GM10248 (cell line): Measurements from ENCODE around the gene SLIT3.

Experiments used
- CTCF ChIA-PET: fragments of 300-600 bp; sonication (Branson Sonifier 250); formaldehyde crosslinking; extraction: SDS; loops from one replicate; lab custom pipeline; 2021; ENCODE audit warnings: antibody characterized with exemption; lab: Yijun Ruan, JAX
- POLR2A ChIA-PET: fragments of 350-650 bp; sonication (Branson Sonifier 250); formaldehyde crosslinking; extraction: SDS; loops from one replicate; lab custom pipeline; 2020; ENCODE audit warnings: antibody characterized with exemption; lab: Yijun Ruan, JAX
- DNase-seq: peaks from one replicate; pipeline ENCODE4 v3.0.0; 2012; ENCODE audit errors: extremely low spot score
- TF ChIP-seq, protein P1 (sequence below): IDR thresholded peaks from 2 replicates; pipeline ENCODE4 v1.5.1; 2012; ENCODE audit warnings: mild to moderate bottlenecking, low read depth; ENCODE audit errors: extremely low read depth, missing control alignments, control extremely low read depth

The SLIT3 gene

GRCh38 chr5:169339869-169340268, 38.9 kb upstream of the SLIT3 start:
- DNase-seq: no peak
- POLR2A ChIA-PET: no interaction called here
- CTCF ChIA-PET: no interaction called here
- TF ChIP-seq, protein P1, sequence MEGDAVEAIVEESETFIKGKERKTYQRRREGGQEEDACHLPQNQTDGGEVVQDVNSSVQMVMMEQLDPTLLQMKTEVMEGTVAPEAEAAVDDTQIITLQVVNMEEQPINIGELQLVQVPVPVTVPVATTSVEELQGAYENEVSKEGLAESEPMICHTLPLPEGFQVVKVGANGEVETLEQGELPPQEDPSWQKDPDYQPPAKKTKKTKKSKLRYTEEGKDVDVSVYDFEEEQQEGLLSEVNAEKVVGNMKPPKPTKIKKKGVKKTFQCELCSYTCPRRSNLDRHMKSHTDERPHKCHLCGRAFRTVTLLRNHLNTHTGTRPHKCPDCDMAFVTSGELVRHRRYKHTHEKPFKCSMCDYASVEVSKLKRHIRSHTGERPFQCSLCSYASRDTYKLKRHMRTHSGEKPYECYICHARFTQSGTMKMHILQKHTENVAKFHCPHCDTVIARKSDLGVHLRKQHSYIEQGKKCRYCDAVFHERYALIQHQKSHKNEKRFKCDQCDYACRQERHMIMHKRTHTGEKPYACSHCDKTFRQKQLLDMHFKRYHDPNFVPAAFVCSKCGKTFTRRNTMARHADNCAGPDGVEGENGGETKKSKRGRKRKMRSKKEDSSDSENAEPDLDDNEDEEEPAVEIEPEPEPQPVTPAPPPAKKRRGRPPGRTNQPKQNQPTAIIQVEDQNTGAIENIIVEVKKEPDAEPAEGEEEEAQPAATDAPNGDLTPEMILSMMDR: no peak

GRCh38 chr5:169336242-169336641, 35.3 kb upstream of the SLIT3 start:
- ChIA-PET POLR2A (no interaction called here), CTCF (no interaction called here)
- DNase-seq: no peak
- TF ChIP-seq, protein P1: no peak

DNA sequence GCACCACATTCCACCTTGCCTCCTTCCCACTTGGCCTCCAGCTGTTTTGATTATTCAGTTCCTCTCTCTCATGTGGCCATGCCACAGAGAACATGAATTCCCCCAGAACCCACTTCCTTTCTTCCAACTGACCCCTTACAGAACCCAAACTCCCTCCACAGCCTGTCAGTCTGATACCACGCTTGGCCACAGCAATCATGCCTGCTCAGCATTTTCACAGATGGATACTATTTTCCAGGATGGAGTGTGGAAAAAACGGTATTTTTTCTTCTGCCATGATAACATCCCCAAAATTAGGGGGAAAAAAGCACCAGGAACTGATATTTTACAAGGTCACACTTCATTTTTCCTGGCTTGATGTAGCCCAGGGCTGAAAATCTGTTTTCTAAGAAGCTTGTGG, 34.9 kb upstream of the SLIT3 start:
- no peak for DNase-seq
- ChIA-PET POLR2A (no interaction called here), CTCF (no interaction called here)
- TF ChIP-seq, protein P1: no peak

DNA sequence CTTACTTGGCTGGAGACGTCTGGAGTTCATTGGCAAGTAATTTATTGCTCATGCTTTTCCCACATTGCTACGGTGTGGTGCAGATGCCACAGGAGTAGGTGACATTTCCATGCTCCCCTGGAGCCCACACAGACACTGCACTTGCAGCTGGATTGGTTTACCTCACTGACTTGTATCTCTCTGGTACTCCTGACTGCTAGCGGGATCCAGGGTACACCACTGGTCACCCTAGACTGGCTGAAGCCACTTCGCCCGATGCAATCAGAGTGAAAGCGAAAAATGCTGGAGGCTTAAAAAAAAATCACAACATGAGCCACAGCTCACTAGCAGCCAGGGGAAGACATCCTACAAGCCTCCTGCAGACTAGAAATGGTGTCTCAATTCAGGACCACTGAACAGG, 32.6 kb upstream of the SLIT3 start:
- TF ChIP-seq, protein P1: no peak
- no peak for DNase-seq
- ChIA-PET POLR2A (no interaction called here), CTCF (no interaction called here)

DNA sequence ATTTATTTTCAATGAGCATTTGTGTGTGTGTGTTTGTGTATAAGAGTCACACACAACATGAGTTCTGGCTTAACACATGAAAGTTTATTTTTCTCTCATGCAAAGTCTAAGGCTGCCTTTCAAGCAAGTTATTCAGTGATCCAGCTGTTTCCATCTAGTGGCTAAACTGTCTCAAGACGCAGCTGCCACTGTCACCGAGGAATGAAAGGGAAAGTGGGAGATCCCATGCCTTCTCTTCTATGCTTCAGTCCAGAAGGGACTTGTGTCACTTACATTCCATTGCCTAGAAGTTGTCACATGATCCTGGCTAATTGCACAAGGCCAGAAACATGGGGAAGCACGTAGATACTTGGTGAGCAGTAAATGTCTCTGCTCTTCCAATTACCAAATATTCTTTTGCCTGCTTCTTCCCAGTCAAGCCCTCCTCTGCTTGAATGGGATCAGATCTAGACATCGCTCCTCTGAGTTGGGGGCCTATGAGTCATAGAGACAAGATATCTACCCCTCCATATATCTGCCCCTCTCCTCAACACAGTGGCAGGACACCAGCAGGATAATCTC, 30.4 kb upstream of the SLIT3 start:
- TF ChIP-seq, protein P1: no peak
- ChIA-PET POLR2A (no interaction called here), CTCF (interaction anchor here (1.2 kb wide), 1 partner anchor 12 kb away, joined by 3 read pairs; no protein-coding TSS in a partner anchor)
- DNase-seq: no peak

DNA sequence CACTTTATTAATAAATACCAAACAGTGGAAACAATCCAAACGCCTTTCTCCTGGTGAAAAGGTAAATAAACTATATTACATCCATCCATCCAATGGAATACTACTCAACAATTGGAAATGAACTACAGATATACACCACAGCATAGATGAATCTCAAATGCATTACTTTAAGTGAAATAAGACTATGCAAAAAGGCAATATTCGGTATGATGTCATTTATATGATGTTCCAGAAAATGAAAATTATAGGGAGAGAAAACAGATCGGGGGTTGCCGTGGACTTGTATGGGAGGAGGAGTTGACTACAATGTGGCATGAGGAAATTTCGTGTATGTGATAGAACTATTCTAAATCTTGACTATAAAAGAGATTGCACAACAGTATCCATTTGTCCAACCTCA, 27.5 kb upstream of the SLIT3 start:
- POLR2A ChIA-PET: no interaction called here
- DNase-seq: no peak
- TF ChIP-seq, protein P1: no peak
- CTCF ChIA-PET: no interaction called here

GRCh38 chr5:169325273-169325672, 24.3 kb upstream of the SLIT3 start:
- TF ChIP-seq, protein P1: no peak
- POLR2A ChIA-PET: no interaction called here
- CTCF ChIA-PET: no interaction called here
- no peak for DNase-seq
